Measurements from ENCODE around the gene ATM. TPM values are rescaled to one million over a fixed set of nuclear protein-coding genes. Genes with fewer than 3 reads are reported as not detected.
A peak's percentile ranks its signal among the peaks of the same experiment; 100 is the strongest.

Gene ATM
- total RNA-seq, 1 donor from 2014 or later: 16.0 TPM

DNA sequence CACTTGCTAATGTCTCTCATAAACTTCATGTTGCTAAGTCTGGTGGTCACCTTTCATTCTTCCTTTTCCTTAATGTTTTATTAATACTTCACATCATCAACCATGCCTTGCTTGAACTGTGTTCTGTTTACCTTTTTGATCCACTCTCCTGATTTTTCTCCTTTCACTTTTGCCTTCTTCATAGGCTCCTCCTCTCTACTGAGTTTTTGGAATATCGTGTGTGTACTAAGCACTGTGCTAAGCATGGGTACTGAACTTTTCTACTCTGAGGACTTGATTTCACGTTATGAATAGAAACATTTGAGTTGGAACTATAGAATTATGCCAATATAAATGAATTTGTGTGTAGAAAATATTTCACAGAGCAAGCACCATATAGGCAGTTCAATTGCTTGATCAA is 90.6 kb downstream of the ATM start:
- TF ChIP-seq, protein P1, sequence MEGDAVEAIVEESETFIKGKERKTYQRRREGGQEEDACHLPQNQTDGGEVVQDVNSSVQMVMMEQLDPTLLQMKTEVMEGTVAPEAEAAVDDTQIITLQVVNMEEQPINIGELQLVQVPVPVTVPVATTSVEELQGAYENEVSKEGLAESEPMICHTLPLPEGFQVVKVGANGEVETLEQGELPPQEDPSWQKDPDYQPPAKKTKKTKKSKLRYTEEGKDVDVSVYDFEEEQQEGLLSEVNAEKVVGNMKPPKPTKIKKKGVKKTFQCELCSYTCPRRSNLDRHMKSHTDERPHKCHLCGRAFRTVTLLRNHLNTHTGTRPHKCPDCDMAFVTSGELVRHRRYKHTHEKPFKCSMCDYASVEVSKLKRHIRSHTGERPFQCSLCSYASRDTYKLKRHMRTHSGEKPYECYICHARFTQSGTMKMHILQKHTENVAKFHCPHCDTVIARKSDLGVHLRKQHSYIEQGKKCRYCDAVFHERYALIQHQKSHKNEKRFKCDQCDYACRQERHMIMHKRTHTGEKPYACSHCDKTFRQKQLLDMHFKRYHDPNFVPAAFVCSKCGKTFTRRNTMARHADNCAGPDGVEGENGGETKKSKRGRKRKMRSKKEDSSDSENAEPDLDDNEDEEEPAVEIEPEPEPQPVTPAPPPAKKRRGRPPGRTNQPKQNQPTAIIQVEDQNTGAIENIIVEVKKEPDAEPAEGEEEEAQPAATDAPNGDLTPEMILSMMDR (IDR thresholded peaks at IDR 0.05): no peak
- Histone ChIP-seq H3K27me3 (no peaks in the 10 kb centered on the region), H3K9me3 (no peaks in the 10 kb centered on the region), H3K4me3 (no peak overlapping the region), H3K36me3 (peaks cover 29 to 37% of the 10 kb centered on the region in 2 donors), H3K27ac (no peak overlapping the region), H3K4me1 (no peaks in the 10 kb centered on the region)
- no peak for DNase-seq (ENCODE audit: low spot score in 2 of 2)
- intact Hi-C loops (cut with DNase I): no loop called here

DNA sequence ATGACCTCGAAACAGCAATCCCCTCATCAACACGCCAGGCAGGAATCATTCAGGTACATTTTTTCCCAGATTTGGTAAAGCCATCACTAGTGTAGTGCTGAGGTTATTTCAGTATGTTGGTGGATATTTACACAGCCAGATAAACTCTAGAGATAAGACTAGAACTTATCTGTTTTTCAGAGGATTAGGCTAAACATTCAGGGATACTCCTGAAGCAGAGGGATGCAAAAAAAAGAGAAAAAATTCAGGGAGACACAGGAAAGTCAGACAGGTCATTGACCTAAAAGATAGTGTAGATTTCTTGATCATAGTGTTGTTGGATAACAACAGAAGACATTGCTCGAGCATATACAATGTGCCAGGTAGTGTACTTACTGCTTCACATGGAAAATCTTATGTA is 93.2 kb downstream of the ATM start:
- TF ChIP-seq, protein P1 (IDR thresholded peaks at IDR 0.05): no peak
- H3K36me3 ChIP-seq: peaks cover 25 to 39% of the 10 kb centered on the region in 2 donors
- H3K27ac ChIP-seq: no peak overlapping the region
- no peak for DNase-seq (ENCODE audit: low spot score in 2 of 2)
- intact Hi-C loops (cut with DNase I): no loop called here
- no peaks in the 10 kb centered on the region for H3K27me3 ChIP-seq
- H3K4me1 ChIP-seq: no peaks in the 10 kb centered on the region
- no peak overlapping the region for H3K4me3 ChIP-seq
- no peaks in the 10 kb centered on the region for H3K9me3 ChIP-seq

DNA sequence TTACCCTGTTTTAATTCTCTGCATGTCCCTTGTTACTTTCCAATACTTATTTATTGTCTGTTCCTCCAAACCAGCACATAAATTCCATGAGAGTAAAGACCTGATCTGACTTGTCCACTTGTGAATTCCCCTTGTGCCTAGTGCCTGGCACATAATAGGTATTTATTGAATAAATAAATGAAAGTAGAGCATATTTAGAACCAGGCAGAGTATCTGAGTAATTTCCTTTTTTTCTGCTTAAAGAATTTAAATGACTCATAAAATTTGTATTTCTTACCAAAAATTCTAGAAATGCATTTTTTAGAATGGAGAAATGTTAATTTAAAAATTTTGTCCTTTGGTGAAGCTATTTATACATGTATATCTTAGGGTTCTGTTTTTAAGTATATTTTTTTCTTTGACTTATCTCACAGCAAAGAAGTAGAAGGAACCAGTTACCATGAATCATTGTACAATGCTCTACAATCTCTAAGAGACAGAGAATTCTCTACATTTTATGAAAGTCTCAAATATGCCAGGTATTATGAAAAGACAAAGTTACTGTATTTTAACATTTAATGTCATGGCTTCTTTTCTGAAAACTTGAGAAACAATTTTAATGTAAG is 96.8 kb downstream of the ATM start:
- no peak overlapping the region for H3K4me3 ChIP-seq
- TF ChIP-seq, protein P1 (IDR thresholded peaks at IDR 0.05): no peak
- intact Hi-C loops (cut with DNase I): no loop called here
- peak overlapping the region in 1 of 2 donors; percentile 8 for H3K27ac ChIP-seq
- H3K27me3 ChIP-seq: no peaks in the 10 kb centered on the region
- DNase-seq (ENCODE audit: low spot score in 2 of 2): no peak
- H3K4me1 ChIP-seq: no peaks in the 10 kb centered on the region
- peaks cover 26 to 38% of the 10 kb centered on the region in 2 donors for H3K36me3 ChIP-seq
- no peaks in the 10 kb centered on the region for H3K9me3 ChIP-seq

DNA sequence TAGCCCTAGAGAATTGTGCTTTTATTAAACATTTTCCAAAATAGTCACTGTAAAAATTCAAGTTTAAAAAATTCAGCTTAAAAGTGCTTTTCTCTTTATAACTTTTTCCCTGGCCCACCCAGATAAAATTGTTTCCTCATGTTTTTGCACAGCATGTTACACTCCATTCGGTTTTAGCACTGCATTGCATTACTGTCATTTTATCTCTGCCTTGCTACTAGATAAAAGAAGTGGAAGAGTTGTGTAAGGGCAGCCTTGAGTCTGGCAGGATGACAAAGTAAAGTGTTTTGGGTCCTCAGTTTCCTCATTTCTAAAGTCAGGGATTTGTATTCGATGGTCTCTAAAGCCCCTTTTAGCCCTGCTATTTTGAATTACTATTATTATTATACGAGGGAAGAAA is 99.8 kb downstream of the ATM start:
- no peaks in the 10 kb centered on the region for H3K9me3 ChIP-seq
- H3K4me1 ChIP-seq: no peaks in the 10 kb centered on the region
- TF ChIP-seq, protein P1 (IDR thresholded peaks at IDR 0.05): no peak
- H3K36me3 ChIP-seq: peaks cover 19 to 47% of the 10 kb centered on the region in 2 donors
- no peaks in the 10 kb centered on the region for H3K27me3 ChIP-seq
- H3K4me3 ChIP-seq: no peak overlapping the region
- no peak overlapping the region for H3K27ac ChIP-seq
- DNase-seq (ENCODE audit: low spot score in 2 of 2): no peak
- intact Hi-C loops (cut with DNase I): no loop called here

DNA sequence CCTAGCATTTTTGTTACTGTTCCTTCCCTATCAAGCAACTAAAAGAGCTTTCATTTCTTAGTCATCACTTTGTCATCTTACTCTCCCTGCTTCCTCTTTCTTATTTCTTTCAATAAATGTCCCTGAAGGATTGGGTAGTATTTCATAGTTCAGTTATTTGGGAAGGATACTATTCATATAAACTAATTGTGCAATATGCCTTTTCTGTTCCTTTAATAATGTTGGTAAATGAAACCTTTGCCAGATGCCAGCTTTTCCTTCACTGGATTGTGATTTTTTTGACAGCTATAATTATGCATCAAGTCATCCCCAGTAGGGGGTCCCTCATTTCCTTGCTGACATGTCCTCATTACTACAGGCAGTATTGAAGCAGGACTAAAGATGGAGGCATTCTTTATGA is 101.7 kb downstream of the ATM start:
- no peaks in the 10 kb centered on the region for H3K4me1 ChIP-seq
- intact Hi-C loops (cut with DNase I): no loop called here
- TF ChIP-seq, protein P1 (IDR thresholded peaks at IDR 0.05): no peak
- DNase-seq (ENCODE audit: low spot score in 2 of 2): no peak
- no peak overlapping the region for H3K27ac ChIP-seq
- H3K27me3 ChIP-seq: no peaks in the 10 kb centered on the region
- no peak overlapping the region for H3K4me3 ChIP-seq
- peaks cover 29 to 64% of the 10 kb centered on the region in 2 donors for H3K36me3 ChIP-seq
- H3K9me3 ChIP-seq: no peaks in the 10 kb centered on the region

All from ascending aorta (tissue), 2 donors.